Left lung (tissue), 14 donors: ENCODE data around the gene IL18RAP. TPM values are rescaled to one million over a fixed set of nuclear protein-coding genes. Genes with fewer than 3 reads are reported as not detected.

Experiments used
- ATAC-seq: fragments of 200-7000 bp; cut with Tn5 transposase; one replicate; pipeline ENCODE4 v1.9.1; 2020; ENCODE audit warnings: moderate library complexity
- DNase-seq, 4 donors: peaks; one replicate each; pipeline ENCODE4 v3.0.0-alpha.2; 2013 to 2020
- H3K27ac ChIP-seq, 2 donors: fragments of 200-600 bp; sonication (generic) in 1 of 2; one replicate each; pipeline versions ENCODE4 v1.5.0 to v1.8.0; 2020 to 2021
- H3K27me3 ChIP-seq, 2 donors: fragments of 200-600 bp; sonication (generic) in 1 of 2; one replicate each; pipeline versions ENCODE4 v1.5.0 to v1.8.0; 2020 to 2021
- H3K36me3 ChIP-seq, 2 donors: fragments of 200-600 bp; sonication (generic) in 1 of 2; one replicate each; pipeline versions ENCODE4 v1.5.0 to v1.8.0; 2020 to 2021
- H3K4me1 ChIP-seq, 2 donors: fragments of 200-600 bp; one replicate each; pipeline ENCODE4 v1.8.0; 2021
- H3K4me3 ChIP-seq, 2 donors: fragments of 200-600 bp; sonication (generic) in 1 of 2; one replicate each; pipeline versions ENCODE4 v1.5.0 to v1.8.0; 2020 to 2021; ENCODE audit warnings: mild to moderate bottlenecking in 1 of 2
- H3K9me3 ChIP-seq, 2 donors: fragments of 200-600 bp; sonication (generic) in 1 of 2; one replicate each; pipeline versions ENCODE4 v1.5.0 to v1.8.0; 2020 to 2021
- CTCF ChIP-seq, 2 donors: fragments of 200-600 bp; sonication (generic) in 1 of 2; IDR thresholded peaks; one replicate each; pipeline versions ENCODE4 v1.5.0 to v1.8.0; 2021; ENCODE audit warnings: antibody characterized with exemption in 2 of 2
- intact Hi-C, 2 donors: fragments of 100-400 bp; cut with DNase I; formaldehyde crosslinking; loops; one replicate each; pipeline versions ENCODE4 v1.11.2 to v1.14.2; 2022
- long read RNA-seq, 12 donors: library from polyadenylated mRNA in 2 of 12; unstranded in 2 of 12; transcript quantifications; one replicate each; pipeline ENCODE4 v2.0.0 and lab custom pipeline, GENCODE V29; 2019 to 2026
- polyA plus RNA-seq, 6 donors: library from polyadenylated mRNA; unstranded; fragments of 120-200 nt; gene quantifications; one replicate each; pipeline ENCODE4 v1.2.1, GENCODE V29; 2013; ENCODE audit not compliant: insufficient read length in 6 of 6
- total RNA-seq, 2 donors: library from RNA; stranded (reverse); fragmentation: NEBNext Ultra II Directional; extraction: Animal tissue kit (Norgen Biotek cat#: 25700); gene quantifications; one replicate each; pipeline ENCODE4 v1.2.1, GENCODE V29; 2021
- donor health status: DM: no; HTN: yes; CAD: no.
- donor health status: DM: no; HTN: no; CAD: no.

Gene IL18RAP
- total RNA-seq (10 to 100 TPM in 1 of 2 donors, under 1 TPM in 1; 0.64 to 15.2 TPM), polyA plus RNA-seq (1 to 10 TPM in 2 of 6 donors, under 1 TPM in 4; 0.43 to 1.9 (median 0.92) TPM)
- long read RNA-seq, donor 1: 0 reads
- long read RNA-seq, donor 2: 0 reads
- long read RNA-seq, donor 3: 0 reads
- long read RNA-seq, donor 4: 0 reads
- long read RNA-seq, donor 5: 0 reads
- long read RNA-seq, donor 6: 0 reads
- long read RNA-seq, donor 7: 0 reads
- long read RNA-seq, donor 8: 0 reads
- long read RNA-seq, donor 9: 0 reads
- long read RNA-seq, donor 10, partial matches to known transcripts: 1 of 1 reads
- long read RNA-seq, donor 10, other reads (novel, unspliced or antisense): 0 of 1 reads
- long read RNA-seq, donor 11: 0 reads
- long read RNA-seq, donor 12: 0 reads

GRCh38 chr2:102422910-102423309 lies at the start of gene IL18RAP:
Gene IL18RAP, plus strand, starts transcription at chr2:102423160. Its CDS starts 118 bp downstream, at chr2:102423278.
- Histone ChIP-seq H3K4me3 (peak within 1 kb of the TSS in 1 of 2 donors; percentile 15), H3K4me1 (peaks cover 0 to 29% of the 10 kb centered on the region in 2 donors), H3K36me3 (no peaks in the 10 kb centered on the region), H3K27ac (peak within 1 kb of the TSS in 1 of 2 donors; percentile 78), H3K9me3 (no peaks in the 10 kb centered on the region), H3K27me3 (no peaks in the 10 kb centered on the region)
- no peak for TF ChIP-seq CTCF (IDR thresholded peaks at IDR 0.05)
- DNase-seq (no peak), ATAC-seq (no peak)
- intact Hi-C loops: no loop called here

GRCh38 chr2:102376052-102376591 lies 46.8 kb upstream of the IL18RAP start:
- no peak for ATAC-seq

GRCh38 chr2:102383722-102384121 lies 39.2 kb upstream of the IL18RAP start:
- no peak for ATAC-seq
- Histone ChIP-seq H3K27ac (no peak overlapping the region), H3K4me3 (no peak overlapping the region), H3K4me1 (no peaks in the 10 kb centered on the region), H3K9me3 (peaks cover 0 to 22% of the 10 kb centered on the region in 2 donors), H3K27me3 (no peaks in the 10 kb centered on the region), H3K36me3 (peaks cover 0 to 84% of the 10 kb centered on the region in 2 donors)
- intact Hi-C loops: no loop called here
- no peak for TF ChIP-seq CTCF (IDR thresholded peaks at IDR 0.05)
- no peak for DNase-seq

More at GRCh38 chr2:102376052-102376591, 46.8 kb upstream of the IL18RAP start:
- no peak overlapping the region for H3K27ac ChIP-seq
- peaks cover 0 to 32% of the 10 kb centered on the region in 2 donors for H3K36me3 ChIP-seq
- intact Hi-C loops: no loop called here
- H3K9me3 ChIP-seq: no peaks in the 10 kb centered on the region
- no peaks in the 10 kb centered on the region for H3K4me1 ChIP-seq
- TF ChIP-seq CTCF (IDR thresholded peaks at IDR 0.05): no peak
- DNase-seq: no peak
- no peaks in the 10 kb centered on the region for H3K27me3 ChIP-seq
- H3K4me3 ChIP-seq: no peak overlapping the region

GRCh38 chr2:102385522-102385921 lies 37.4 kb upstream of the IL18RAP start:
- TF ChIP-seq CTCF (IDR thresholded peaks at IDR 0.05): no peak
- H3K36me3 ChIP-seq: peaks cover 0 to 91% of the 10 kb centered on the region in 2 donors
- DNase-seq (peak in 2 of 4 donors; percentile 19 to 39), ATAC-seq (peak; percentile 65)
- no peaks in the 10 kb centered on the region for H3K27me3 ChIP-seq
- intact Hi-C loops: no loop called here
- H3K4me3 ChIP-seq: no peak overlapping the region
- no peaks in the 10 kb centered on the region for H3K4me1 ChIP-seq
- H3K27ac ChIP-seq: no peak overlapping the region
- peaks cover 0 to 22% of the 10 kb centered on the region in 2 donors for H3K9me3 ChIP-seq

- Histone ChIP-seq H3K9me3 (peaks cover 0 to 22% of the 10 kb centered on the region in 2 donors), H3K27me3 (no peaks in the 10 kb centered on the region), H3K4me3 (no peak overlapping the region), H3K27ac (no peak overlapping the region), H3K36me3 (peaks cover 0 to 88% of the 10 kb centered on the region in 2 donors), H3K4me1 (no peaks in the 10 kb centered on the region)
- intact Hi-C loops: no loop called here
- DNase-seq: peak in 1 of 4 donors; percentile 7
- peak; percentile 82 for ATAC-seq
- TF ChIP-seq CTCF (IDR thresholded peaks at IDR 0.05): no peak
Observed at GRCh38 chr2:102386004-102386403, 37.0 kb upstream of the IL18RAP start.
